ENCODE data around the gene TIMM13. TPM values are rescaled to one million over a fixed set of nuclear protein-coding genes. Genes with fewer than 3 reads are reported as not detected.

The TIMM13 gene
- total and polyA plus RNA-seq, 9 of the 15 experiments (the other 6 are each of a cell fraction or from before 2014, with no cell fraction given), result 17.6 to 215 (median 71.8) TPM

DNA sequence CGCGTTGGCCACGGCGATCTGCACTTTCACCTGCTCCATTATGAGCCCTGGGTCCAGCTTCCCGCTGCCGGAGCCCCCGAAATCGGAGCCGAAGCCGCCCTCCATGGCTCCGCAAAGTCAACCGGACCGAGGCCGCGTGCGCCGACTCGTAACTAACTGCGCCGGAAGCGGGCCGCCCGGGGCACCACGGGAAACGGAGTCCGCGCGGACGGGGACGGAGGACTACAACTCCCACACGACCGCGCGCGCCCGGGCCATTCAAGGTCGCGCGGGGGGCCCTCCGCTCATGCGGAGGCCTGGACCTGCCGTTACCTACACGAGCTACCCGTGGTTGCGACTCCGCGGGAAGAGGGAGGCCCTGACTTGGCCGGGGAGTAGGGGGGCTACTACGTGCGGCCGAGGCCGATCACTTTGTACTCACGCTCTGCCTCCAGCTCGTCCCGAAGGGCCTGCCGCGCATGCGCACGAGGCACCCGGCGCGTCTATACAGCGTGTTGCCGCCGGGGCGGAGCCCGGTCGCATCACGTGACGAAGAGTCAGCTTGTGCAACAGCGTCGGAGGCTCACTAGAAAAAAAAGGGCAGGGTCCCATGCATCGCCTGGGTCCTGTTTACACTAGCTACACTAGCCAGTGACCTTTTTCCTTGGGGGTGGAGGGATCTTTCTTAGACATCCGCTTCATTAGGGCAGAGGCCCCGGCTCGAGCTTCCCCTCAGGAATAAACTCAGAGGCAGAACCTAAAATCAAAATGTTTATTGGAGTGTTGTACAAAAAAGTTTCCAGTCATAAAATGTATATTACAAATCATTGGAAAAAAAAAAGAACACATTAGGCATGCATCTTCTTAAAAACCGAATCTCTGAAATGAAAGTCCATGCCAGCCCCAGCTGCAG is at the start of gene TIMM13 (continued):
- TF ChIP-seq, protein P1, sequence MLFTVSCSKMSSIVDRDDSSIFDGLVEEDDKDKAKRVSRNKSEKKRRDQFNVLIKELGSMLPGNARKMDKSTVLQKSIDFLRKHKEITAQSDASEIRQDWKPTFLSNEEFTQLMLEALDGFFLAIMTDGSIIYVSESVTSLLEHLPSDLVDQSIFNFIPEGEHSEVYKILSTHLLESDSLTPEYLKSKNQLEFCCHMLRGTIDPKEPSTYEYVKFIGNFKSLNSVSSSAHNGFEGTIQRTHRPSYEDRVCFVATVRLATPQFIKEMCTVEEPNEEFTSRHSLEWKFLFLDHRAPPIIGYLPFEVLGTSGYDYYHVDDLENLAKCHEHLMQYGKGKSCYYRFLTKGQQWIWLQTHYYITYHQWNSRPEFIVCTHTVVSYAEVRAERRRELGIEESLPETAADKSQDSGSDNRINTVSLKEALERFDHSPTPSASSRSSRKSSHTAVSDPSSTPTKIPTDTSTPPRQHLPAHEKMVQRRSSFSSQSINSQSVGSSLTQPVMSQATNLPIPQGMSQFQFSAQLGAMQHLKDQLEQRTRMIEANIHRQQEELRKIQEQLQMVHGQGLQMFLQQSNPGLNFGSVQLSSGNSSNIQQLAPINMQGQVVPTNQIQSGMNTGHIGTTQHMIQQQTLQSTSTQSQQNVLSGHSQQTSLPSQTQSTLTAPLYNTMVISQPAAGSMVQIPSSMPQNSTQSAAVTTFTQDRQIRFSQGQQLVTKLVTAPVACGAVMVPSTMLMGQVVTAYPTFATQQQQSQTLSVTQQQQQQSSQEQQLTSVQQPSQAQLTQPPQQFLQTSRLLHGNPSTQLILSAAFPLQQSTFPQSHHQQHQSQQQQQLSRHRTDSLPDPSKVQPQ (CRISPR knock-in tag; IDR thresholded peaks at IDR 0.05; ENCODE audit: borderline replicate concordance), result no peak
- TF ChIP-seq STAT5A (IDR thresholded peaks at IDR 0.05; ENCODE audit: borderline replicate concordance, low read length) (peak; percentile 38; the same call in 1 of the 2 replicates), ZNF253 (CRISPR knock-in tag; conservative IDR thresholded peaks at IDR 0.05) (no peak), MCM3 (IDR thresholded peaks at IDR 0.05) (no peak), ZFX (CRISPR knock-in tag; IDR thresholded peaks at IDR 0.05) (peak; percentile 99), MBD2 (IDR thresholded peaks at IDR 0.05; ENCODE audit: borderline replicate concordance, low read depth) (peak; percentile 79), ZNF695 (CRISPR knock-in tag; IDR thresholded peaks at IDR 0.05) (no peak), FUS (optimal IDR thresholded peaks at IDR 0.05; ENCODE audit: low read depth, low read length) (peak; percentile 32), GABPB2 (CRISPR knock-in tag; conservative IDR thresholded peaks at IDR 0.05) (no peak), NR3C1 (CRISPR knock-in tag; IDR thresholded peaks at IDR 0.05) (no peak), CREM (IDR thresholded peaks at IDR 0.05; ENCODE audit: low read depth) (peak; percentile 96), RAD21 (CRISPR knock-in tag; conservative IDR thresholded peaks at IDR 0.05 in 1 of 2, IDR thresholded peaks at IDR 0.05 in 1 of 2) (0 out of 4 replicates have a peak, but pooled peaks of 1 of the 2 experiments have one; percentile 5)
- TF ChIP-seq, protein P2, sequence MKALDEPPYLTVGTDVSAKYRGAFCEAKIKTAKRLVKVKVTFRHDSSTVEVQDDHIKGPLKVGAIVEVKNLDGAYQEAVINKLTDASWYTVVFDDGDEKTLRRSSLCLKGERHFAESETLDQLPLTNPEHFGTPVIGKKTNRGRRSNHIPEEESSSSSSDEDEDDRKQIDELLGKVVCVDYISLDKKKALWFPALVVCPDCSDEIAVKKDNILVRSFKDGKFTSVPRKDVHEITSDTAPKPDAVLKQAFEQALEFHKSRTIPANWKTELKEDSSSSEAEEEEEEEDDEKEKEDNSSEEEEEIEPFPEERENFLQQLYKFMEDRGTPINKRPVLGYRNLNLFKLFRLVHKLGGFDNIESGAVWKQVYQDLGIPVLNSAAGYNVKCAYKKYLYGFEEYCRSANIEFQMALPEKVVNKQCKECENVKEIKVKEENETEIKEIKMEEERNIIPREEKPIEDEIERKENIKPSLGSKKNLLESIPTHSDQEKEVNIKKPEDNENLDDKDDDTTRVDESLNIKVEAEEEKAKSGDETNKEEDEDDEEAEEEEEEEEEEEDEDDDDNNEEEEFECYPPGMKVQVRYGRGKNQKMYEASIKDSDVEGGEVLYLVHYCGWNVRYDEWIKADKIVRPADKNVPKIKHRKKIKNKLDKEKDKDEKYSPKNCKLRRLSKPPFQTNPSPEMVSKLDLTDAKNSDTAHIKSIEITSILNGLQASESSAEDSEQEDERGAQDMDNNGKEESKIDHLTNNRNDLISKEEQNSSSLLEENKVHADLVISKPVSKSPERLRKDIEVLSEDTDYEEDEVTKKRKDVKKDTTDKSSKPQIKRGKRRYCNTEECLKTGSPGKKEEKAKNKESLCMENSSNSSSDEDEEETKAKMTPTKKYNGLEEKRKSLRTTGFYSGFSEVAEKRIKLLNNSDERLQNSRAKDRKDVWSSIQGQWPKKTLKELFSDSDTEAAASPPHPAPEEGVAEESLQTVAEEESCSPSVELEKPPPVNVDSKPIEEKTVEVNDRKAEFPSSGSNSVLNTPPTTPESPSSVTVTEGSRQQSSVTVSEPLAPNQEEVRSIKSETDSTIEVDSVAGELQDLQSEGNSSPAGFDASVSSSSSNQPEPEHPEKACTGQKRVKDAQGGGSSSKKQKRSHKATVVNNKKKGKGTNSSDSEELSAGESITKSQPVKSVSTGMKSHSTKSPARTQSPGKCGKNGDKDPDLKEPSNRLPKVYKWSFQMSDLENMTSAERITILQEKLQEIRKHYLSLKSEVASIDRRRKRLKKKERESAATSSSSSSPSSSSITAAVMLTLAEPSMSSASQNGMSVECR (CRISPR knock-in tag; IDR thresholded peaks at IDR 0.05), result peak; percentile 95
- TF ChIP-seq, protein P3, sequence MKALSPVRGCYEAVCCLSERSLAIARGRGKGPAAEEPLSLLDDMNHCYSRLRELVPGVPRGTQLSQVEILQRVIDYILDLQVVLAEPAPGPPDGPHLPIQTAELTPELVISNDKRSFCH (CRISPR knock-in tag; IDR thresholded peaks at IDR 0.05), result no peak
- TF ChIP-seq, protein P3 (tag; IDR thresholded peaks at IDR 0.05), result peak; percentile 14; the same call in 1 of the 2 replicates
- TF ChIP-seq, protein P4, sequence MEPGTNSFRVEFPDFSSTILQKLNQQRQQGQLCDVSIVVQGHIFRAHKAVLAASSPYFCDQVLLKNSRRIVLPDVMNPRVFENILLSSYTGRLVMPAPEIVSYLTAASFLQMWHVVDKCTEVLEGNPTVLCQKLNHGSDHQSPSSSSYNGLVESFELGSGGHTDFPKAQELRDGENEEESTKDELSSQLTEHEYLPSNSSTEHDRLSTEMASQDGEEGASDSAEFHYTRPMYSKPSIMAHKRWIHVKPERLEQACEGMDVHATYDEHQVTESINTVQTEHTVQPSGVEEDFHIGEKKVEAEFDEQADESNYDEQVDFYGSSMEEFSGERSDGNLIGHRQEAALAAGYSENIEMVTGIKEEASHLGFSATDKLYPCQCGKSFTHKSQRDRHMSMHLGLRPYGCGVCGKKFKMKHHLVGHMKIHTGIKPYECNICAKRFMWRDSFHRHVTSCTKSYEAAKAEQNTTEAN (CRISPR knock-in tag; IDR thresholded peaks at IDR 0.05), result no peak

All from K562 (cell line).